HEK293 (cell line): ENCODE data around the gene ARF3.

Experiments used
- CTCF ChIA-PET: fragments of 350-600 bp; formaldehyde crosslinking; extraction: SDS; loops from one replicate; lab custom pipeline; 2021; ENCODE audit warnings: antibody characterized with exemption; lab: Yijun Ruan, JAX
- POLR2A ChIA-PET: fragments of 300-600 bp; formaldehyde crosslinking; extraction: SDS; loops from one replicate; lab custom pipeline; 2020; ENCODE audit warnings: antibody characterized with exemption, inconsistent platforms; lab: Yijun Ruan, JAX
- H3K27ac ChIP-seq: fragments of 200-500 bp; sonication (Bioruptor generic); 2 replicates; pipeline ENCODE4 v1.5.1; 2014; ENCODE audit warnings: low read depth, low read length, control low read depth, inconsistent platforms; ENCODE audit errors: extremely low read depth
- H3K36me3 ChIP-seq, 2 experiments: fragments of 200-500 bp in 1 of 2; sonication (Bioruptor generic) in 1 of 2; 1 replicate in 1 of 2; 2 replicates in 1 of 2; pipeline ENCODE4 v1.5.1; 2014 to 2017; ENCODE audit warnings: inconsistent platforms in 2 of 2, low read length in 2 of 2; ENCODE audit not compliant: control insufficient read depth in 2 of 2, insufficient read depth in 1 of 2
- H3K4me1 ChIP-seq: fragments of 200-500 bp; sonication (Bioruptor generic); 2 replicates; pipeline ENCODE4 v1.5.1; 2014; ENCODE audit warnings: mild to moderate bottlenecking, low read length, inconsistent platforms; ENCODE audit not compliant: control insufficient read depth, insufficient read depth
- H3K4me3 ChIP-seq: 2 replicates; pipeline ENCODE4 v1.5.1; 2011; ENCODE audit warnings: low read depth, mild to moderate bottlenecking, control low read depth, low read length, moderate library complexity
- H3K9me3 ChIP-seq: fragments of 200-500 bp; sonication (Bioruptor generic); 2 replicates; pipeline ENCODE4 v1.5.1; 2014; ENCODE audit warnings: low read depth, low read length, inconsistent platforms; ENCODE audit not compliant: control insufficient read depth, insufficient read depth
- ATF2 ChIP-seq: fragments of 450-650 bp; formaldehyde crosslinking; IDR thresholded peaks from 2 replicates; pipeline ENCODE4 v1.5.1; 2016; ENCODE audit warnings: missing biosample characterization, missing genetic modification characterization, low read depth
- GLIS2 ChIP-seq: fragments of 450-650 bp; formaldehyde crosslinking; IDR thresholded peaks from 2 replicates; pipeline ENCODE4 v1.5.1; 2016; ENCODE audit warnings: missing biosample characterization, missing genetic modification characterization
- PRDM10 ChIP-seq: fragments of 450-650 bp; formaldehyde crosslinking; IDR thresholded peaks from 2 replicates; pipeline ENCODE4 v1.5.1; 2016; ENCODE audit warnings: missing biosample characterization, missing genetic modification characterization
- RBAK ChIP-seq: fragments of 450-650 bp; formaldehyde crosslinking; IDR thresholded peaks from 2 replicates; pipeline ENCODE4 v1.5.1; 2016; ENCODE audit warnings: missing biosample characterization, missing genetic modification characterization
- SP3 ChIP-seq: fragments of 450-650 bp; formaldehyde crosslinking; IDR thresholded peaks from 2 replicates; pipeline ENCODE4 v1.5.1; 2016; ENCODE audit warnings: missing biosample characterization, missing genetic modification characterization
- ZBTB7A ChIP-seq: fragments of 450-650 bp; formaldehyde crosslinking; IDR thresholded peaks from 2 replicates; pipeline ENCODE4 v1.5.1; 2016; ENCODE audit warnings: low read depth, missing biosample characterization, missing genetic modification characterization
- ZFHX2 ChIP-seq: fragments of 450-650 bp; formaldehyde crosslinking; conservative IDR thresholded peaks from 2 replicates; pipeline ENCODE4 v1.5.1; 2016; ENCODE audit warnings: missing biosample characterization, missing genetic modification characterization
- ZFP3 ChIP-seq: fragments of 450-650 bp; formaldehyde crosslinking; IDR thresholded peaks from 2 replicates; pipeline ENCODE4 v1.5.1; 2016; ENCODE audit warnings: low read depth, missing biosample characterization, missing genetic modification characterization
- ZNF175 ChIP-seq: fragments of 450-650 bp; formaldehyde crosslinking; IDR thresholded peaks from 2 replicates; pipeline ENCODE4 v1.5.1; 2016; ENCODE audit warnings: missing biosample characterization, missing genetic modification characterization
- ZNF23 ChIP-seq: fragments of 450-650 bp; formaldehyde crosslinking; IDR thresholded peaks from 2 replicates; pipeline ENCODE4 v1.5.1; 2016; ENCODE audit warnings: missing biosample characterization, missing genetic modification characterization, borderline replicate concordance
- ZNF335 ChIP-seq: fragments of 450-650 bp; formaldehyde crosslinking; conservative IDR thresholded peaks from 2 replicates; pipeline ENCODE4 v1.5.1; 2016; ENCODE audit warnings: missing biosample characterization, missing genetic modification characterization
- ZNF501 ChIP-seq: fragments of 450-650 bp; formaldehyde crosslinking; IDR thresholded peaks from 2 replicates; pipeline ENCODE4 v1.5.1; 2016; ENCODE audit warnings: missing biosample characterization, missing genetic modification characterization
- ZNF513 ChIP-seq: fragments of 450-650 bp; IDR thresholded peaks from 2 replicates; pipeline ENCODE4 v1.5.1; 2018; ENCODE audit warnings: missing biosample characterization, missing genetic modification characterization
- ZNF518A ChIP-seq: fragments of 450-650 bp; formaldehyde crosslinking; conservative IDR thresholded peaks from 2 replicates; pipeline ENCODE4 v1.5.1; 2016; ENCODE audit warnings: low read depth, missing biosample characterization, missing genetic modification characterization
- ZNF596 ChIP-seq: fragments of 450-650 bp; IDR thresholded peaks from 2 replicates; pipeline ENCODE4 v1.5.0; 2018; ENCODE audit warnings: missing biosample characterization, mild to moderate bottlenecking, missing genetic modification characterization, moderate library complexity
- ZNF692 ChIP-seq: fragments of 450-650 bp; formaldehyde crosslinking; IDR thresholded peaks from 2 replicates; pipeline ENCODE4 v1.5.1; 2016; ENCODE audit warnings: missing biosample characterization, missing genetic modification characterization
- ZNF747 ChIP-seq: fragments of 450-650 bp; formaldehyde crosslinking; IDR thresholded peaks from 2 replicates; pipeline ENCODE4 v1.5.1; 2016; ENCODE audit warnings: missing biosample characterization, missing genetic modification characterization
- ZSCAN30 ChIP-seq: fragments of 450-650 bp; IDR thresholded peaks from 2 replicates; pipeline ENCODE4 v1.5.1; 2018; ENCODE audit warnings: missing biosample characterization, mild to moderate bottlenecking, missing genetic modification characterization, moderate library complexity
- ZXDB ChIP-seq: fragments of 450-650 bp; formaldehyde crosslinking; IDR thresholded peaks from 2 replicates; pipeline ENCODE4 v1.5.1; 2016; ENCODE audit warnings: missing biosample characterization, missing genetic modification characterization

The ARF3 gene

GRCh38 chr12:48894271-48894670, 63.0 kb downstream of the ARF3 start:
- H3K9me3 ChIP-seq, result no peaks in the 10 kb centered on the region
- no peaks in the 10 kb centered on the region for H3K36me3 ChIP-seq
- CTCF ChIA-PET, result interaction anchor here (0.8 to 1.5 kb wide), 5 partner anchors 9 to 94 kb away, joined by 3 to 7 read pairs (median 6); no protein-coding TSS in a partner anchor
- H3K4me1 ChIP-seq, result no peaks in the 10 kb centered on the region
- H3K27ac ChIP-seq, result no peak overlapping the region
- POLR2A ChIA-PET, result no interaction called here
- no peak for TF ChIP-seq ZNF518A (tag by site-specific recombination)
- TF ChIP-seq, all 188 proteins: peak for 0
- no peak overlapping the region for H3K4me3 ChIP-seq

GRCh38 chr12:48890657-48891418, 66.4 kb downstream of the ARF3 start:
- H3K9me3 ChIP-seq, result no peaks in the 10 kb centered on the region
- H3K4me3 ChIP-seq, result peak overlapping the region; percentile 20
- ChIA-PET POLR2A (interaction anchor here (0.5 to 3.7 kb wide), 4 partner anchors 25 to 64 kb away, joined by 4 to 48 read pairs (median 10); partner anchors contain the start of genes DDX23 and RND1), CTCF (interaction anchor here (0.6 to 4.4 kb wide), 52 partner anchors 11 to 1112 kb away, joined by 3 to 301 read pairs (median 5); partner anchors contain the start of genes DDN, DDX23, RND1 and WNT1)
- no peaks in the 10 kb centered on the region for H3K4me1 ChIP-seq
- no peak overlapping the region for H3K27ac ChIP-seq
- H3K36me3 ChIP-seq, result no peaks in the 10 kb centered on the region
- TF ChIP-seq ZFP3, result no peak
- no peak for TF ChIP-seq ZNF23 (tag by site-specific recombination)
- peak; percentile 83 for TF ChIP-seq ZXDB
- TF ChIP-seq ZSCAN30 (tag by site-specific recombination), result peak; percentile 36; the same call in 1 of the 2 replicates
- TF ChIP-seq ZNF501 (tag by site-specific recombination), result peak; percentile 59; the same call in 1 of the 2 replicates
- no peak for TF ChIP-seq ZBTB7A (tag by site-specific recombination)
- no peak for TF ChIP-seq PRDM10 (tag by site-specific recombination)
- TF ChIP-seq ZNF513 (tag by site-specific recombination), result no peak
- peak; percentile 66 for TF ChIP-seq ZNF335
- no peak for TF ChIP-seq ZNF747 (tag by site-specific recombination)
- TF ChIP-seq ZFHX2 (tag by site-specific recombination), result peak; percentile 96
- no peak for TF ChIP-seq ZNF175 (tag by site-specific recombination)
- TF ChIP-seq ZNF692 (tag by site-specific recombination), result peak; percentile 90
- TF ChIP-seq SP3 (tag by site-specific recombination), result peak; percentile 41; the same call in 1 of the 2 replicates
- TF ChIP-seq RBAK (tag by site-specific recombination), result no peak
- peak; percentile 85 for TF ChIP-seq GLIS2 (tag by site-specific recombination)
- TF ChIP-seq ATF2 (tag by site-specific recombination), result no peak
- TF ChIP-seq ZNF596 (tag by site-specific recombination), result no peak
